ENCODE data around the gene UBE2O. TPM values are rescaled to one million over a fixed set of nuclear protein-coding genes. Genes with fewer than 3 reads are reported as not detected.

UBE2O gene
- total and polyA plus RNA-seq, 9 donors, result 8.3 to 37.2 (median 27.9) TPM

GRCh38 chr17:76343106-76343505 lies 109.8 kb downstream of the UBE2O start:
- Histone ChIP-seq H3K27ac (no peak overlapping the region), H3K27me3 (no peaks in the 10 kb centered on the region), H3K9me3 (no peaks in the 10 kb centered on the region), H3K36me3 (no peaks in the 10 kb centered on the region), H3K4me1 (ENCODE audit: insufficient read depth) (no peaks in the 10 kb centered on the region), H3K4me3 (no peak overlapping the region)
- intact Hi-C loops (cut with DNase I), result no loop called here
- no peak for DNase-seq
- 90 to 92% (median 92%) methylated on average over 7 of the region's 7 CpGs for WGBS, 3 donors
- TF ChIP-seq EP300 (IDR thresholded peaks at IDR 0.05), result no peak
- TF ChIP-seq POLR2A (IDR thresholded peaks at IDR 0.05), result no peak
- TF ChIP-seq CTCF (IDR thresholded peaks at IDR 0.05), result no peak

GRCh38 chr17:76341301-76341700 lies 111.7 kb downstream of the UBE2O start:
- WGBS, 3 donors, result 94 to 99% (median 94%) methylated on average over 6 of the region's 6 CpGs
- TF ChIP-seq EP300 (IDR thresholded peaks at IDR 0.05), result no peak
- TF ChIP-seq CTCF (IDR thresholded peaks at IDR 0.05), result no peak
- no peak for TF ChIP-seq POLR2A (IDR thresholded peaks at IDR 0.05)
- no peak for DNase-seq
- Histone ChIP-seq H3K4me3 (no peak overlapping the region), H3K36me3 (no peaks in the 10 kb centered on the region), H3K27ac (no peak overlapping the region), H3K27me3 (no peaks in the 10 kb centered on the region), H3K9me3 (no peaks in the 10 kb centered on the region), H3K4me1 (ENCODE audit: insufficient read depth) (no peaks in the 10 kb centered on the region)
- intact Hi-C loops (cut with DNase I), result no loop called here

Other genes starting within 250 kb of the UBE2O start
- gene RNF157, start 212.7 kb downstream of the UBE2O start, total RNA-seq, result 1 to 10 TPM; 1.3 to 4.3 (median 2.6) TPM
- 1 to 10 TPM; 1.4 to 1.9 TPM for gene RNF157, start 212.7 kb downstream of the UBE2O start, polyA plus RNA-seq
- 10 to 100 TPM in 6 of 7 donors, 1 to 10 TPM in 1; 6.8 to 21.9 (median 14.4) TPM for gene UBALD2, start 187.8 kb downstream of the UBE2O start, total RNA-seq
- 10 to 100 TPM in 1 of 2 donors, 1 to 10 TPM in 1; 3.6 to 13.9 TPM for gene UBALD2, start 187.8 kb downstream of the UBE2O start, polyA plus RNA-seq
- 1 to 10 TPM; 1.1 to 3.8 (median 1.5) TPM for gene QRICH2, start 144.9 kb downstream of the UBE2O start, total RNA-seq
- gene QRICH2, start 144.9 kb downstream of the UBE2O start, polyA plus RNA-seq, result 1 to 10 TPM in 1 of 2 donors, under 1 TPM in 1; 0.42 to 1.9 TPM
- 10 to 100 TPM; 26.1 to 50.4 (median 44.5) TPM for gene PRPSAP1, start 99.2 kb downstream of the UBE2O start, total RNA-seq
- 10 to 100 TPM; 42.9 to 57.9 TPM for gene PRPSAP1, start 99.2 kb downstream of the UBE2O start, polyA plus RNA-seq
- 1 to 10 TPM; 1.8 to 9.2 (median 3.7) TPM for gene SPHK1, start 68.5 kb downstream of the UBE2O start, total RNA-seq
- gene SPHK1, start 68.5 kb downstream of the UBE2O start, polyA plus RNA-seq, result 1 to 10 TPM in 1 of 2 donors, under 1 TPM in 1; 0.80 to 4.0 TPM
- gene AANAT, start 14.5 kb upstream of the UBE2O start, total RNA-seq, result not detected
- gene AANAT, start 14.5 kb upstream of the UBE2O start, polyA plus RNA-seq, result not detected
- gene RHBDF2, start 48.3 kb upstream of the UBE2O start, total RNA-seq, result 10 to 100 TPM; 11.7 to 39.9 (median 26.1) TPM
- gene RHBDF2, start 48.3 kb upstream of the UBE2O start, polyA plus RNA-seq, result 1 to 10 TPM; 3.3 to 8.8 TPM
- 10 to 100 TPM in 2 of 7 donors, 1 to 10 TPM in 5; 3.9 to 35.7 (median 8.0) TPM for gene CYGB, start 84.6 kb upstream of the UBE2O start, total RNA-seq
- gene CYGB, start 84.6 kb upstream of the UBE2O start, polyA plus RNA-seq, result 10 to 100 TPM; 14.6 to 18.2 TPM
- gene PRCD, start 86.9 kb upstream of the UBE2O start, total RNA-seq, result 10 to 100 TPM in 1 of 7 donors, 1 to 10 TPM in 6; 2.3 to 12.2 (median 2.8) TPM
- gene PRCD, start 86.9 kb upstream of the UBE2O start, polyA plus RNA-seq, result 1 to 10 TPM; 1.5 to 7.0 TPM
- 10 to 100 TPM in 1 of 7 donors, 1 to 10 TPM in 6; 1.9 to 61.6 (median 4.9) TPM for gene ST6GALNAC2, start 132.7 kb upstream of the UBE2O start, total RNA-seq
- 1 to 10 TPM; 1.4 to 5.0 TPM for gene ST6GALNAC2, start 132.7 kb upstream of the UBE2O start, polyA plus RNA-seq
- 10 to 100 TPM in 1 of 7 donors, 1 to 10 TPM in 4, under 1 TPM in 2; 0.73 to 10.5 (median 3.7) TPM for gene ST6GALNAC1, start 190.6 kb upstream of the UBE2O start, total RNA-seq
- gene ST6GALNAC1, start 190.6 kb upstream of the UBE2O start, polyA plus RNA-seq, result 1 to 10 TPM; 3.6 to 6.1 TPM

Measured in ovary (tissue), 9 donors.